Transverse colon (tissue), 4 donors: ENCODE measurements around the gene OTOS. TPM values are rescaled to one million over a fixed set of nuclear protein-coding genes. Genes with fewer than 3 reads are reported as not detected.

ENCODE experiments used
- DNase-seq: peaks from one replicate; pipeline ENCODE4 v3.0.0-alpha.2; 2019
- H3K27ac ChIP-seq, 4 donors: fragments of 200-600 bp; sonication (generic); 2 replicates each; pipeline ENCODE4 v1.5.1; 2016 to 2018; ENCODE audit warnings: inconsistent platforms in 4 of 4
- H3K27me3 ChIP-seq: fragments of 200-600 bp; sonication (generic); 2 replicates; pipeline ENCODE4 v1.5.1; 2017; ENCODE audit warnings: inconsistent platforms
- H3K36me3 ChIP-seq, 4 donors: fragments of 200-600 bp; sonication (generic); 2 replicates each; pipeline ENCODE4 v1.5.1; 2017 to 2019; ENCODE audit warnings: inconsistent platforms in 4 of 4
- H3K4me1 ChIP-seq, 4 donors: fragments of 200-600 bp; sonication (generic); 2 replicates each; pipeline ENCODE4 v1.5.1; 2017 to 2020; ENCODE audit warnings: inconsistent platforms in 4 of 4
- H3K4me3 ChIP-seq, 4 donors: fragments of 200-600 bp; sonication (generic); 1 replicate in 1 of 4; 2 replicates in 3 of 4; pipeline versions ENCODE4 v1.5.1 to v1.6.1; 2017 to 2019; ENCODE audit warnings: inconsistent platforms in 4 of 4
- H3K9me3 ChIP-seq, 2 donors: fragments of 200-600 bp; sonication (generic); 2 replicates each; pipeline ENCODE4 v1.5.1; 2017 to 2019; ENCODE audit warnings: inconsistent platforms in 2 of 2
- CTCF ChIP-seq, 5 experiments: fragments of 200-600 bp in 3 of 5; fragments of 450-650 bp in 2 of 5; sonication (generic) in 3 of 5; IDR thresholded peaks; 1 replicate in 2 of 5; 2 replicates in 3 of 5; pipeline ENCODE4 v1.5.1; 2016 to 2017; ENCODE audit warnings: antibody characterized with exemption in 5 of 5, inconsistent platforms in 3 of 5, mild to moderate bottlenecking in 2 of 5, moderate library complexity in 1 of 5
- EP300 ChIP-seq: sonication (generic); formaldehyde crosslinking; IDR thresholded peaks from one replicate; pipeline ENCODE4 v1.6.1; 2017; ENCODE audit warnings: antibody characterized with exemption, low read depth
- POLR2A ChIP-seq: fragments of 450-650 bp; IDR thresholded peaks from one replicate; pipeline ENCODE4 v1.6.1; 2016; ENCODE audit warnings: antibody characterized with exemption, mild to moderate bottlenecking, moderate library complexity
- POLR2AphosphoS5 ChIP-seq, 3 donors: sonication (generic); formaldehyde crosslinking; IDR thresholded peaks; one replicate each; pipeline ENCODE4 v1.6.1; 2016; ENCODE audit warnings: antibody characterized with exemption in 3 of 3
- WGBS, 2 donors: methylation state at CpG; one replicate each; pipeline ENCODE4 v1.1.5; 2018; ENCODE audit warnings: low coverage in 1 of 2; 5-methylcytosine and 5-hydroxymethylcytosine counted together
- in situ Hi-C, 4 donors: fragments of 200-750 bp; cut with MboI; loops; one replicate each; pipeline versions ENCODE4 v1.15.0 to v1.15.1; 2017; ENCODE audit warnings: low sequenced_read_pairs in 3 of 4, low pct_ligation_motif_present in 1 of 4, low pct_unique_long_range_greater_than_20kb in 1 of 4
- intact Hi-C: fragments of 100-400 bp; cut with DNase I; formaldehyde crosslinking; loops from one replicate; pipeline ENCODE4 v1.15.1; 2023; ENCODE audit warnings: low total_unique reads
- total RNA-seq, 4 donors: library from RNA; depleted of rRNA; stranded (reverse); fragments of >200 nt; gene quantifications; one replicate each; pipeline ENCODE4 v1.1.0, GENCODE V29; 2016

Gene OTOS
- total RNA-seq, 4 donors from 2014 or later: not detected

- H3K4me1 ChIP-seq: peaks cover 7 to 22% (median 12%) of the 10 kb centered on the region in 4 donors
- 87 to 100% methylated on average over 2 to 15 of the region's 15 CpGs for WGBS, 2 donors
- H3K27me3 ChIP-seq: no peaks in the 10 kb centered on the region
- DNase-seq: no peak
- peak overlapping the region in 2 of 4 donors; percentile 69 to 84 for H3K27ac ChIP-seq
- H3K9me3 ChIP-seq: no peaks in the 10 kb centered on the region
- H3K4me3 ChIP-seq: peak overlapping the region; percentile 69 to 100 (median 84)
- TF ChIP-seq POLR2A (no peak), POLR2AphosphoS5 (IDR thresholded peaks at IDR 0.05) (no peak), EP300 (no peak), CTCF (IDR thresholded peaks at IDR 0.05) (no peak)
- H3K36me3 ChIP-seq: peaks cover 0 to 9% (median 2%) of the 10 kb centered on the region in 4 donors
- in situ Hi-C loops: loop anchor here in 1 of 4 donors (10.0 kb wide), 1 partner anchor 70 kb away; no protein-coding TSS in a partner anchor
- intact Hi-C loops: no loop called here
Measured at GRCh38 chr2:240134956-240135520, 5.4 kb downstream of the OTOS start.

- Histone ChIP-seq H3K4me3 (no peak overlapping the region), H3K9me3 (no peaks in the 10 kb centered on the region), H3K36me3 (peaks cover 0 to 15% (median 5%) of the 10 kb centered on the region in 4 donors), H3K4me1 (peaks cover 7 to 22% (median 12%) of the 10 kb centered on the region in 4 donors), H3K27ac (no peak overlapping the region), H3K27me3 (no peaks in the 10 kb centered on the region)
- intact Hi-C loops: no loop called here
- 96% methylated on average over 6 of the region's 6 CpGs; no CpG with 5 or more reads in 1 of the 2 donors for WGBS, 2 donors
- TF ChIP-seq EP300 (no peak), POLR2A (no peak), CTCF (IDR thresholded peaks at IDR 0.05) (no peak), POLR2AphosphoS5 (IDR thresholded peaks at IDR 0.05) (no peak)
- in situ Hi-C loops: loop anchor here in 1 of 4 donors (10.0 kb wide), 1 partner anchor 70 kb away; no protein-coding TSS in a partner anchor
- no peak for DNase-seq
Measured at GRCh38 chr2:240134466-240134865, 6.0 kb downstream of the OTOS start.

- H3K4me3 ChIP-seq: no peak overlapping the region
- H3K4me1 ChIP-seq: peaks cover 7 to 22% (median 12%) of the 10 kb centered on the region in 4 donors
- TF ChIP-seq EP300: no peak
- TF ChIP-seq POLR2A: no peak
- TF ChIP-seq POLR2AphosphoS5 (IDR thresholded peaks at IDR 0.05): no peak
- no peak for TF ChIP-seq CTCF (IDR thresholded peaks at IDR 0.05)
- WGBS, 2 donors: 90% methylated on average over 10 of the region's 10 CpGs; no CpG with 5 or more reads in 1 of the 2 donors
- no peaks in the 10 kb centered on the region for H3K9me3 ChIP-seq
- in situ Hi-C loops: loop anchor here in 1 of 4 donors (10.0 kb wide), 1 partner anchor 69 kb away; no protein-coding TSS in a partner anchor
- intact Hi-C loops: no loop called here
- H3K27me3 ChIP-seq: no peaks in the 10 kb centered on the region
- no peak overlapping the region for H3K27ac ChIP-seq
- no peak for DNase-seq
- H3K36me3 ChIP-seq: peaks cover 0 to 16% (median 7%) of the 10 kb centered on the region in 4 donors
Measured at GRCh38 chr2:240133401-240133800, 7.1 kb downstream of the OTOS start.

- DNase-seq: no peak
- 96 to 100% methylated on average over 1 to 5 of the region's 5 CpGs for WGBS, 2 donors
- intact Hi-C loops: no loop called here
- H3K36me3 ChIP-seq: peaks cover 0 to 16% (median 7%) of the 10 kb centered on the region in 4 donors
- TF ChIP-seq CTCF (IDR thresholded peaks at IDR 0.05): no peak
- no peak for TF ChIP-seq POLR2A
- no peak for TF ChIP-seq EP300
- no peak for TF ChIP-seq POLR2AphosphoS5 (IDR thresholded peaks at IDR 0.05)
- H3K9me3 ChIP-seq: no peaks in the 10 kb centered on the region
- H3K27me3 ChIP-seq: no peaks in the 10 kb centered on the region
- in situ Hi-C loops: loop anchor here in 1 of 4 donors (10.0 kb wide), 1 partner anchor 68 kb away; no protein-coding TSS in a partner anchor
- H3K4me1 ChIP-seq: peaks cover 7 to 22% (median 12%) of the 10 kb centered on the region in 4 donors
- H3K4me3 ChIP-seq: no peak overlapping the region
- H3K27ac ChIP-seq: no peak overlapping the region
Measured at GRCh38 chr2:240132651-240132980, 7.8 kb downstream of the OTOS start.
